Astrocyte (in vitro differentiated cells and primary cell): ENCODE data around the gene PCK2. TPM values are rescaled to one million over a fixed set of nuclear protein-coding genes. Genes with fewer than 3 reads are reported as not detected.

Source experiments
- DNase-seq: peaks from one replicate; pipeline ENCODE4 v3.0.0-alpha.2; 2010; ENCODE audit warnings: low read depth
- FAIRE-seq: peaks from 2 replicates; lab custom pipeline; 2011; peaks lifted over from hg19 to GRCh38; lab: Jason Lieb, UNC
- H2AFZ ChIP-seq: 2 replicates; pipeline ENCODE4 v1.6.0; 2012; ENCODE audit warnings: low read depth, low read length, inconsistent platforms
- H3K27ac ChIP-seq: 2 replicates; pipeline ENCODE4 v1.5.1; 2011; ENCODE audit warnings: low read depth, low read length, inconsistent platforms
- H3K27me3 ChIP-seq: 2 replicates; pipeline ENCODE4 v1.6.0; 2011; ENCODE audit warnings: low read length, inconsistent platforms; ENCODE audit not compliant: insufficient read depth
- H3K36me3 ChIP-seq: 2 replicates; pipeline ENCODE4 v1.5.1; 2011; ENCODE audit warnings: low read length, inconsistent platforms; ENCODE audit not compliant: insufficient read depth
- H3K4me1 ChIP-seq: 2 replicates; pipeline ENCODE4 v1.5.1; 2011; ENCODE audit warnings: low read length, inconsistent platforms; ENCODE audit not compliant: insufficient read depth
- H3K4me2 ChIP-seq: 2 replicates; pipeline ENCODE4 v1.6.0; 2012; ENCODE audit warnings: low read length, inconsistent platforms
- H3K4me3 ChIP-seq: 2 replicates; pipeline ENCODE4 v1.5.1; 2011; ENCODE audit warnings: low read depth, mild to moderate bottlenecking, low read length, inconsistent platforms; ENCODE audit not compliant: insufficient read depth
- H3K79me2 ChIP-seq: 2 replicates; pipeline ENCODE4 v1.6.0; 2012; ENCODE audit warnings: mild to moderate bottlenecking, low read length, inconsistent platforms; ENCODE audit not compliant: insufficient read depth
- H3K9ac ChIP-seq: 2 replicates; pipeline ENCODE4 v1.6.0; 2012; ENCODE audit warnings: mild to moderate bottlenecking, low read length, inconsistent platforms
- H3K9me3 ChIP-seq: 2 replicates; pipeline ENCODE4 v1.5.1; 2012; ENCODE audit warnings: low read depth, mild to moderate bottlenecking, low read length, inconsistent platforms; ENCODE audit not compliant: insufficient read depth
- H4K20me1 ChIP-seq: 2 replicates; pipeline ENCODE4 v1.6.0; 2012; ENCODE audit warnings: low read length, inconsistent platforms; ENCODE audit not compliant: insufficient read depth
- H3K27ac Mint-ChIP-seq: one replicate; pipeline ENCODE4 v1.8.0; 2021; ENCODE audit warnings: mild to moderate bottlenecking, mixed read lengths; ENCODE audit not compliant: unreplicated experiment
- H3K27me3 Mint-ChIP-seq: one replicate; pipeline ENCODE4 v1.8.0; 2021; ENCODE audit warnings: low read depth, mixed read lengths; ENCODE audit not compliant: unreplicated experiment
- H3K36me3 Mint-ChIP-seq: one replicate; pipeline ENCODE4 v1.8.0; 2021; ENCODE audit warnings: low read depth, mixed read lengths; ENCODE audit not compliant: unreplicated experiment
- H3K4me1 Mint-ChIP-seq: one replicate; pipeline ENCODE4 v1.8.0; 2021; ENCODE audit warnings: low read depth, mixed read lengths; ENCODE audit not compliant: unreplicated experiment
- H3K4me3 Mint-ChIP-seq: one replicate; pipeline ENCODE4 v1.8.0; 2021; ENCODE audit warnings: mild to moderate bottlenecking, moderate library complexity, mixed read lengths; ENCODE audit not compliant: unreplicated experiment
- H3K9me3 Mint-ChIP-seq: one replicate; pipeline ENCODE4 v1.8.0; 2021; ENCODE audit warnings: mild to moderate bottlenecking, mixed read lengths; ENCODE audit not compliant: unreplicated experiment
- EZH2 ChIP-seq: IDR thresholded peaks from 2 replicates; pipeline ENCODE4 v1.6.1; 2012; ENCODE audit warnings: mild to moderate bottlenecking, low read length, inconsistent platforms; ENCODE audit not compliant: insufficient read depth
- total RNA-seq: library from RNA; stranded (reverse); gene quantifications from 2 replicates; pipeline ENCODE4 v1.2.1, GENCODE V29; 2021
- TF ChIP-seq, protein P1 (sequence below): IDR thresholded peaks from 2 replicates; pipeline ENCODE4 v1.5.1; 2011; ENCODE audit warnings: low read depth, mild to moderate bottlenecking, inconsistent platforms, low read length, moderate library complexity; ENCODE audit not compliant: insufficient read depth

The PCK2 gene
- total RNA-seq, 1 donor from 2014 or later, result 73.8 TPM

- no peak overlapping the region for H3K4me3 Mint-ChIP-seq
- no peak overlapping the region for H3K27ac ChIP-seq
- DNase-seq, result no peak
- peaks cover under 1% of the 10 kb centered on the region for H3K36me3 ChIP-seq
- H3K4me2 ChIP-seq, result no peak overlapping the region
- no peak for FAIRE-seq
- peaks cover 6% of the 10 kb centered on the region for H3K27me3 Mint-ChIP-seq
- H3K4me1 ChIP-seq, result no peaks in the 10 kb centered on the region
- no peak overlapping the region for H2AFZ ChIP-seq
- H3K4me3 ChIP-seq, result no peak overlapping the region
- no peaks in the 10 kb centered on the region for H3K79me2 ChIP-seq
- H4K20me1 ChIP-seq, result no peaks in the 10 kb centered on the region
- H3K9ac ChIP-seq, result no peak overlapping the region
- H3K9me3 Mint-ChIP-seq, result no peaks in the 10 kb centered on the region
- no peak overlapping the region for H3K27ac Mint-ChIP-seq
- no peaks in the 10 kb centered on the region for H3K27me3 ChIP-seq
- H3K36me3 Mint-ChIP-seq, result peaks cover 13% of the 10 kb centered on the region
- TF ChIP-seq, protein P1, sequence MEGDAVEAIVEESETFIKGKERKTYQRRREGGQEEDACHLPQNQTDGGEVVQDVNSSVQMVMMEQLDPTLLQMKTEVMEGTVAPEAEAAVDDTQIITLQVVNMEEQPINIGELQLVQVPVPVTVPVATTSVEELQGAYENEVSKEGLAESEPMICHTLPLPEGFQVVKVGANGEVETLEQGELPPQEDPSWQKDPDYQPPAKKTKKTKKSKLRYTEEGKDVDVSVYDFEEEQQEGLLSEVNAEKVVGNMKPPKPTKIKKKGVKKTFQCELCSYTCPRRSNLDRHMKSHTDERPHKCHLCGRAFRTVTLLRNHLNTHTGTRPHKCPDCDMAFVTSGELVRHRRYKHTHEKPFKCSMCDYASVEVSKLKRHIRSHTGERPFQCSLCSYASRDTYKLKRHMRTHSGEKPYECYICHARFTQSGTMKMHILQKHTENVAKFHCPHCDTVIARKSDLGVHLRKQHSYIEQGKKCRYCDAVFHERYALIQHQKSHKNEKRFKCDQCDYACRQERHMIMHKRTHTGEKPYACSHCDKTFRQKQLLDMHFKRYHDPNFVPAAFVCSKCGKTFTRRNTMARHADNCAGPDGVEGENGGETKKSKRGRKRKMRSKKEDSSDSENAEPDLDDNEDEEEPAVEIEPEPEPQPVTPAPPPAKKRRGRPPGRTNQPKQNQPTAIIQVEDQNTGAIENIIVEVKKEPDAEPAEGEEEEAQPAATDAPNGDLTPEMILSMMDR, result no peak
- TF ChIP-seq EZH2, result no peak
- peaks cover 2% of the 10 kb centered on the region for H3K4me1 Mint-ChIP-seq
- no peaks in the 10 kb centered on the region for H3K9me3 ChIP-seq
Observed at GRCh38 chr14:24126939-24127338, 32.8 kb downstream of the PCK2 start.

GRCh38 chr14:24127673-24128072 lies 33.6 kb downstream of the PCK2 start:
- H3K27me3 ChIP-seq, result no peaks in the 10 kb centered on the region
- H3K27me3 Mint-ChIP-seq, result peaks cover 8% of the 10 kb centered on the region
- H2AFZ ChIP-seq, result no peak overlapping the region
- H3K4me3 ChIP-seq, result no peak overlapping the region
- no peaks in the 10 kb centered on the region for H3K9me3 ChIP-seq
- TF ChIP-seq, protein P1, result no peak
- TF ChIP-seq EZH2, result no peak
- no peaks in the 10 kb centered on the region for H3K4me1 ChIP-seq
- FAIRE-seq, result no peak
- peaks cover 2% of the 10 kb centered on the region for H3K4me1 Mint-ChIP-seq
- no peaks in the 10 kb centered on the region for H3K9me3 Mint-ChIP-seq
- H3K27ac ChIP-seq, result no peak overlapping the region
- no peak overlapping the region for H3K9ac ChIP-seq
- no peaks in the 10 kb centered on the region for H3K79me2 ChIP-seq
- H3K36me3 ChIP-seq, result no peaks in the 10 kb centered on the region
- no peak overlapping the region for H3K4me2 ChIP-seq
- H3K27ac Mint-ChIP-seq, result no peak overlapping the region
- no peak for DNase-seq
- H3K4me3 Mint-ChIP-seq, result no peak overlapping the region
- peaks cover 10% of the 10 kb centered on the region for H3K36me3 Mint-ChIP-seq
- H4K20me1 ChIP-seq, result no peaks in the 10 kb centered on the region

- Histone ChIP-seq H3K9ac (no peak overlapping the region), H4K20me1 (no peaks in the 10 kb centered on the region), H3K27ac (no peak overlapping the region), H3K4me2 (no peak overlapping the region), H3K4me3 (no peak overlapping the region), H3K36me3 (no peaks in the 10 kb centered on the region), H2AFZ (no peak overlapping the region), H3K27me3 (no peaks in the 10 kb centered on the region), H3K79me2 (no peaks in the 10 kb centered on the region), H3K4me1 (no peaks in the 10 kb centered on the region), H3K9me3 (no peaks in the 10 kb centered on the region)
- Mint-ChIP-seq H3K4me1 (peaks cover 2% of the 10 kb centered on the region), H3K9me3 (no peaks in the 10 kb centered on the region), H3K27ac (no peak overlapping the region), H3K27me3 (peaks cover 8% of the 10 kb centered on the region), H3K36me3 (no peaks in the 10 kb centered on the region), H3K4me3 (no peak overlapping the region)
- TF ChIP-seq, protein P1, result no peak
- no peak for DNase-seq
- FAIRE-seq, result no peak
Observed at GRCh38 chr14:24129410-24129998, 35.4 kb downstream of the PCK2 start.
